Sigmoid colon (tissue), 7 donors: ENCODE data around the gene ATP8A1. TPM values are rescaled to one million over a fixed set of nuclear protein-coding genes. Genes with fewer than 3 reads are reported as not detected.

Experiments
- DNase-seq: peaks from one replicate; pipeline ENCODE4 v3.0.0-alpha.2; 2019
- H3K27ac ChIP-seq, 4 donors: fragments of 200-600 bp; sonication (generic); one replicate each; pipeline ENCODE4 v1.5.1; 2016 to 2019; ENCODE audit warnings: mild to moderate bottlenecking in 1 of 4
- H3K27me3 ChIP-seq, 3 donors: fragments of 200-600 bp; sonication (generic); one replicate each; pipeline ENCODE4 v1.5.1; 2019; ENCODE audit warnings: mild to moderate bottlenecking in 1 of 3
- H3K36me3 ChIP-seq, 4 donors: fragments of 200-600 bp; sonication (generic); one replicate each; pipeline ENCODE4 v1.5.1; 2016 to 2019
- H3K4me1 ChIP-seq, 4 donors: fragments of 200-600 bp; sonication (generic); one replicate each; pipeline ENCODE4 v1.5.1; 2017 to 2019
- H3K4me3 ChIP-seq, 4 donors: fragments of 200-600 bp; sonication (generic); one replicate each; pipeline ENCODE4 v1.5.1; 2017 to 2019; ENCODE audit warnings: mild to moderate bottlenecking in 2 of 4, moderate library complexity in 1 of 4
- H3K9me3 ChIP-seq, 4 donors: fragments of 200-600 bp in 3 of 4; sonication (generic) in 3 of 4; one replicate each; pipeline versions ENCODE4 v1.5.1 to v1.6.1; 2013 to 2019
- CTCF ChIP-seq, 4 experiments: fragments of 450-650 bp in 3 of 4; fragments of 200-600 bp in 1 of 4; IDR thresholded peaks; one replicate each; pipeline ENCODE4 v1.5.1; 2016 to 2019; ENCODE audit warnings: antibody characterized with exemption in 4 of 4, mild to moderate bottlenecking in 3 of 4, moderate library complexity in 2 of 4
- EP300 ChIP-seq, 4 donors: sonication (generic); formaldehyde crosslinking; IDR thresholded peaks; one replicate each; pipeline ENCODE4 v1.6.1; 2017; ENCODE audit warnings: antibody characterized with exemption in 4 of 4
- POLR2A ChIP-seq, 2 donors: fragments of 450-650 bp; IDR thresholded peaks; one replicate each; pipeline ENCODE4 v1.6.1; 2016; ENCODE audit warnings: antibody characterized with exemption in 2 of 2, mild to moderate bottlenecking in 2 of 2, moderate library complexity in 2 of 2
- POLR2AphosphoS5 ChIP-seq, 4 donors: sonication (generic); formaldehyde crosslinking; IDR thresholded peaks; one replicate each; pipeline ENCODE4 v1.6.1; 2017; ENCODE audit warnings: antibody characterized with exemption in 4 of 4
- WGBS, 2 donors: extraction: QIAGEN DNeasy Blood & Tissue Kit; methylation state at CpG; one replicate each; pipeline ENCODE4 v1.1.7; 2013; 5-methylcytosine and 5-hydroxymethylcytosine counted together
- intact Hi-C: fragments of 100-400 bp; cut with DNase I; formaldehyde crosslinking; loops from one replicate; pipeline ENCODE4 v1.15.1; 2023
- polyA plus RNA-seq, 3 donors: library from polyadenylated mRNA; stranded (reverse); fragments of 200-250 nt; gene quantifications; one replicate each; pipeline ENCODE4 v1.2.3, GENCODE V29; 2013
- total RNA-seq, 4 donors: library from RNA; depleted of rRNA; stranded (reverse); fragments of >200 nt; gene quantifications; one replicate each; pipeline ENCODE4 v1.1.0, GENCODE V29; 2016
- donor health status: healthy with polysubstance abuse.
- donor health status: Bipolar disorder and iron deficiency.
- donor health status: healthy.

ATP8A1 gene
- total and polyA plus RNA-seq, 7 donors: 2.4 to 19.3 (median 14.5) TPM

- Histone ChIP-seq H3K4me1 (no peaks in the 10 kb centered on the region), H3K36me3 (no peaks in the 10 kb centered on the region), H3K27ac (no peak overlapping the region), H3K9me3 (no peaks in the 10 kb centered on the region), H3K27me3 (no peaks in the 10 kb centered on the region), H3K4me3 (no peak overlapping the region)
- no peak for TF ChIP-seq EP300 (IDR thresholded peaks at IDR 0.05)
- TF ChIP-seq POLR2A (IDR thresholded peaks at IDR 0.05): no peak
- TF ChIP-seq CTCF (IDR thresholded peaks at IDR 0.05): no peak
- TF ChIP-seq POLR2AphosphoS5 (IDR thresholded peaks at IDR 0.05): no peak
- intact Hi-C loops: no loop called here
- DNase-seq: no peak
- WGBS, 2 donors: 71 to 72% methylated on average over 1 of the region's 1 CpG
These were observed 33.6 kb upstream of the ATP8A1 start for GRCh38 chr4:42690537-42690936.

- intact Hi-C loops: no loop called here
- Histone ChIP-seq H3K36me3 (no peaks in the 10 kb centered on the region), H3K27me3 (no peaks in the 10 kb centered on the region), H3K4me3 (no peak overlapping the region), H3K4me1 (no peaks in the 10 kb centered on the region), H3K9me3 (no peaks in the 10 kb centered on the region), H3K27ac (no peak overlapping the region)
- DNase-seq: no peak
- TF ChIP-seq EP300 (IDR thresholded peaks at IDR 0.05): no peak
- TF ChIP-seq POLR2AphosphoS5 (IDR thresholded peaks at IDR 0.05): no peak
- TF ChIP-seq CTCF (IDR thresholded peaks at IDR 0.05): no peak
- TF ChIP-seq POLR2A (IDR thresholded peaks at IDR 0.05): no peak
These were observed 26.5 kb upstream of the ATP8A1 start for GRCh38 chr4:42683393-42683792.

- no peaks in the 10 kb centered on the region for H3K4me1 ChIP-seq
- TF ChIP-seq CTCF (IDR thresholded peaks at IDR 0.05) (no peak), POLR2AphosphoS5 (IDR thresholded peaks at IDR 0.05) (no peak), POLR2A (IDR thresholded peaks at IDR 0.05) (no peak), EP300 (IDR thresholded peaks at IDR 0.05) (no peak)
- intact Hi-C loops: no loop called here
- no peaks in the 10 kb centered on the region for H3K9me3 ChIP-seq
- H3K27ac ChIP-seq: no peak overlapping the region
- H3K4me3 ChIP-seq: no peak overlapping the region
- DNase-seq: no peak
- WGBS, 2 donors: 70 to 82% methylated on average over 1 of the region's 1 CpG
- H3K27me3 ChIP-seq: no peaks in the 10 kb centered on the region
- H3K36me3 ChIP-seq: no peaks in the 10 kb centered on the region
These were observed 21.6 kb upstream of the ATP8A1 start for GRCh38 chr4:42678512-42678911.

- H3K4me3 ChIP-seq: no peak overlapping the region
- WGBS, 2 donors: 68 to 78% methylated on average over 8 of the region's 8 CpGs
- intact Hi-C loops: no loop called here
- no peak overlapping the region for H3K27ac ChIP-seq
- TF ChIP-seq POLR2AphosphoS5 (IDR thresholded peaks at IDR 0.05): no peak
- no peak for TF ChIP-seq POLR2A (IDR thresholded peaks at IDR 0.05)
- TF ChIP-seq CTCF (IDR thresholded peaks at IDR 0.05): no peak
- no peak for TF ChIP-seq EP300 (IDR thresholded peaks at IDR 0.05)
- H3K4me1 ChIP-seq: no peaks in the 10 kb centered on the region
- no peaks in the 10 kb centered on the region for H3K27me3 ChIP-seq
- H3K9me3 ChIP-seq: no peaks in the 10 kb centered on the region
- H3K36me3 ChIP-seq: no peaks in the 10 kb centered on the region
- DNase-seq: no peak
These were observed 19.4 kb upstream of the ATP8A1 start for GRCh38 chr4:42676066-42676951.

- Histone ChIP-seq H3K4me1 (no peaks in the 10 kb centered on the region), H3K36me3 (no peaks in the 10 kb centered on the region), H3K27me3 (no peaks in the 10 kb centered on the region), H3K27ac (no peak overlapping the region), H3K9me3 (no peaks in the 10 kb centered on the region), H3K4me3 (no peak overlapping the region)
- intact Hi-C loops: no loop called here
- TF ChIP-seq CTCF (IDR thresholded peaks at IDR 0.05) (no peak), POLR2AphosphoS5 (IDR thresholded peaks at IDR 0.05) (no peak), POLR2A (IDR thresholded peaks at IDR 0.05) (no peak), EP300 (IDR thresholded peaks at IDR 0.05) (no peak)
- WGBS, 2 donors: 41 to 56% methylated on average over 2 of the region's 2 CpGs
- DNase-seq: no peak
These were observed 16.1 kb upstream of the ATP8A1 start for GRCh38 chr4:42673082-42673425.
